ENCODE results near the gene PAFAH1B2.
"Not testable (repeated sequence)": the region's sequence is repeated elsewhere in the genome, so short reads cannot be mapped to it uniquely, and the experiment has no call there.

The PAFAH1B2 gene

GRCh38 chr11:117127171-117127901, 16.8 kb upstream of the PAFAH1B2 start:
- DNase-seq (ENCODE audit: low read depth) = no peak

GRCh38 chr11:117128289-117128688, 15.8 kb upstream of the PAFAH1B2 start:
- DNase-seq (ENCODE audit: low read depth) = no peak

- DNase-seq (ENCODE audit: low read depth) = not testable (repeated sequence)
These were observed 13.7 kb upstream of the PAFAH1B2 start for GRCh38 chr11:117130396-117130795.

- no peak for DNase-seq (ENCODE audit: low read depth)
These were observed 13.2 kb upstream of the PAFAH1B2 start for GRCh38 chr11:117130879-117131278.

- no peak for DNase-seq (ENCODE audit: low read depth)
These were observed 9.7 kb upstream of the PAFAH1B2 start for GRCh38 chr11:117134431-117134830.

- not testable (repeated sequence) for DNase-seq (ENCODE audit: low read depth)
These were observed 9.1 kb upstream of the PAFAH1B2 start for GRCh38 chr11:117134979-117135378.

GRCh38 chr11:117137223-117138086, 6.6 kb upstream of the PAFAH1B2 start:
- not testable (repeated sequence) for DNase-seq (ENCODE audit: low read depth)

GRCh38 chr11:117143390-117143789, 697 bp upstream of the PAFAH1B2 start:
- DNase-seq (ENCODE audit: low read depth) = no peak

- no peak for DNase-seq (ENCODE audit: low read depth)
These were observed 648 bp downstream of the PAFAH1B2 start for GRCh38 chr11:117144477-117145392.

- no peak for DNase-seq (ENCODE audit: low read depth)
These were observed 1.3 kb downstream of the PAFAH1B2 start for GRCh38 chr11:117145393-117145761.

GRCh38 chr11:117146521-117146920, 2.4 kb downstream of the PAFAH1B2 start:
- no peak for DNase-seq (ENCODE audit: low read depth)

- DNase-seq (ENCODE audit: low read depth) = no peak
These were observed 8.0 kb downstream of the PAFAH1B2 start for GRCh38 chr11:117152066-117152465.

GRCh38 chr11:117154468-117154867, 10.4 kb downstream of the PAFAH1B2 start:
- DNase-seq (ENCODE audit: low read depth) = no peak

GRCh38 chr11:117157507-117157906, 13.4 kb downstream of the PAFAH1B2 start:
- no peak for DNase-seq (ENCODE audit: low read depth)

- no peak for DNase-seq (ENCODE audit: low read depth)
These were observed 15.8 kb downstream of the PAFAH1B2 start for GRCh38 chr11:117159892-117160291.

GRCh38 chr11:117160826-117161225, 16.7 kb downstream of the PAFAH1B2 start:
- DNase-seq (ENCODE audit: low read depth) = no peak

GRCh38 chr11:117166491-117166890, 22.4 kb downstream of the PAFAH1B2 start:
- no peak for DNase-seq (ENCODE audit: low read depth)

GRCh38 chr11:117169736-117170135, 25.6 kb downstream of the PAFAH1B2 start:
- DNase-seq (ENCODE audit: low read depth) = no peak

GRCh38 chr11:117170210-117170609, 26.1 kb downstream of the PAFAH1B2 start:
- DNase-seq (ENCODE audit: low read depth) = no peak

GRCh38 chr11:117171007-117171403, 26.9 kb downstream of the PAFAH1B2 start:
- DNase-seq (ENCODE audit: low read depth) = no peak

- no peak for DNase-seq (ENCODE audit: low read depth)
These were observed 27.4 kb downstream of the PAFAH1B2 start for GRCh38 chr11:117171404-117172061.
